Neural cell (in vitro differentiated cells): ENCODE data around the gene AMZ1.

ENCODE experiments used
- EP300 ChIP-seq: fragments of 450-650 bp; conservative IDR thresholded peaks from 2 replicates; pipeline ENCODE4 v1.6.1; 2014; ENCODE audit warnings: antibody characterized with exemption, mild to moderate bottlenecking, moderate library complexity; ENCODE audit not compliant: poor library complexity, severe bottlenecking
- EZH2 ChIP-seq: fragments of 200-600, 300-800 bp; shearing (Covaris generic), sonication (generic); IDR thresholded peaks from 2 replicates; pipeline ENCODE4 v1.6.1; 2014; ENCODE audit warnings: antibody characterized with exemption, low read length, borderline replicate concordance, mild to moderate bottlenecking; ENCODE audit not compliant: insufficient read depth, poor library complexity, severe bottlenecking
- MXI1 ChIP-seq: fragments of 450-650 bp; conservative IDR thresholded peaks from 2 replicates; pipeline ENCODE4 v1.6.1; 2014; ENCODE audit warnings: antibody characterized with exemption, mild to moderate bottlenecking; ENCODE audit not compliant: poor library complexity, severe bottlenecking
- POLR2AphosphoS5 ChIP-seq: IDR thresholded peaks from 2 replicates; pipeline ENCODE4 v1.6.1; 2012
- RAD21 ChIP-seq: fragments of 450-650 bp; conservative IDR thresholded peaks from 2 replicates; pipeline ENCODE4 v1.6.1; 2014; ENCODE audit warnings: antibody characterized with exemption, mild to moderate bottlenecking, moderate library complexity
- SMC3 ChIP-seq: fragments of 450-650 bp; conservative IDR thresholded peaks from 2 replicates; pipeline ENCODE4 v1.6.1; 2014; ENCODE audit warnings: antibody characterized with exemption, mild to moderate bottlenecking, moderate library complexity; ENCODE audit not compliant: poor library complexity
- TF ChIP-seq, protein P1 (sequence below): fragments of 450-650 bp; IDR thresholded peaks from 2 replicates; pipeline ENCODE4 v1.5.1; 2014; ENCODE audit warnings: antibody characterized with exemption, mild to moderate bottlenecking, moderate library complexity; ENCODE audit not compliant: poor library complexity, severe bottlenecking
- TF ChIP-seq, protein P2 (sequence below): IDR thresholded peaks from 2 replicates; pipeline ENCODE4 v1.6.1; 2012; ENCODE audit warnings: borderline replicate concordance

DNA sequence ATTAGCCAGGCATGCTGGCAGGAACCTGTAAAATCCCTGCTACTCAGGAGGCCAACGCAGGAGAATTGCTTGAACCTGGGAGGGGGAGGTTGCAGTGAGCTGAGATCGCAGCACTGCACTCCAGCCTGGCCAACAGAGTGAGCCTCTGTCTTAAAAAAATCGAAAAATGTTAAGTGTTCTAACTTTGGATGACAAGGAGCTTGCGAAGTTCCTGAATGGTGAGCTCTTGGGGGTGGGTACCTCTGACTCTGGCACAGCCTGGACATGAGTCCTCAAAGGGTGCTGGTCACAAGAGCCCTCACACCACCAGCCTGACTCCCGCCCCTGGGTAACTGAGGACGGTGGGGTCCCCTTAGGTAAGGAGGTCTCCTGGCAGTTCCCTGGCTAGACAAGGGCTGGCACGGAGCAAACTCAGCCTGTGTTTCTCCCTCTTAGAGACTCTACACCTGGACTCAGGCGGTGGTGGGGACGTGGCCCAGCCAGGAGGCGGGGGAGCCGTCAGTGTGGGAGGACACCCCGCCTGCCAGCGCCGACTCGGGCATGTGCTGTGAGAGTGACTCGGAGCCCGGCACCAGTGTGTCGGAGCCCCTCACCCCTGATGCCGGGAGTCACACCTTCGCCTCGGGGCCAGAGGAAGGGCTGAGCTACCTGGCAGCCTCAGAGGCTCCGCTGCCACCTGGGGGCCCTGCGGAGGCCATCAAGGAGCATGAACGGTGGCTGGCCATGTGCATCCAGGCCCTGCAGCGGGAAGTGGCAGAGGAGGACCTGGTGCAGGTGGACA is 24.1 kb downstream of the AMZ1 start:
- TF ChIP-seq, protein P1, sequence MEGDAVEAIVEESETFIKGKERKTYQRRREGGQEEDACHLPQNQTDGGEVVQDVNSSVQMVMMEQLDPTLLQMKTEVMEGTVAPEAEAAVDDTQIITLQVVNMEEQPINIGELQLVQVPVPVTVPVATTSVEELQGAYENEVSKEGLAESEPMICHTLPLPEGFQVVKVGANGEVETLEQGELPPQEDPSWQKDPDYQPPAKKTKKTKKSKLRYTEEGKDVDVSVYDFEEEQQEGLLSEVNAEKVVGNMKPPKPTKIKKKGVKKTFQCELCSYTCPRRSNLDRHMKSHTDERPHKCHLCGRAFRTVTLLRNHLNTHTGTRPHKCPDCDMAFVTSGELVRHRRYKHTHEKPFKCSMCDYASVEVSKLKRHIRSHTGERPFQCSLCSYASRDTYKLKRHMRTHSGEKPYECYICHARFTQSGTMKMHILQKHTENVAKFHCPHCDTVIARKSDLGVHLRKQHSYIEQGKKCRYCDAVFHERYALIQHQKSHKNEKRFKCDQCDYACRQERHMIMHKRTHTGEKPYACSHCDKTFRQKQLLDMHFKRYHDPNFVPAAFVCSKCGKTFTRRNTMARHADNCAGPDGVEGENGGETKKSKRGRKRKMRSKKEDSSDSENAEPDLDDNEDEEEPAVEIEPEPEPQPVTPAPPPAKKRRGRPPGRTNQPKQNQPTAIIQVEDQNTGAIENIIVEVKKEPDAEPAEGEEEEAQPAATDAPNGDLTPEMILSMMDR = no peak
- TF ChIP-seq RAD21 = no peak
- no peak for TF ChIP-seq EP300
- TF ChIP-seq POLR2AphosphoS5 = no peak
- no peak for TF ChIP-seq SMC3
- TF ChIP-seq, protein P2, sequence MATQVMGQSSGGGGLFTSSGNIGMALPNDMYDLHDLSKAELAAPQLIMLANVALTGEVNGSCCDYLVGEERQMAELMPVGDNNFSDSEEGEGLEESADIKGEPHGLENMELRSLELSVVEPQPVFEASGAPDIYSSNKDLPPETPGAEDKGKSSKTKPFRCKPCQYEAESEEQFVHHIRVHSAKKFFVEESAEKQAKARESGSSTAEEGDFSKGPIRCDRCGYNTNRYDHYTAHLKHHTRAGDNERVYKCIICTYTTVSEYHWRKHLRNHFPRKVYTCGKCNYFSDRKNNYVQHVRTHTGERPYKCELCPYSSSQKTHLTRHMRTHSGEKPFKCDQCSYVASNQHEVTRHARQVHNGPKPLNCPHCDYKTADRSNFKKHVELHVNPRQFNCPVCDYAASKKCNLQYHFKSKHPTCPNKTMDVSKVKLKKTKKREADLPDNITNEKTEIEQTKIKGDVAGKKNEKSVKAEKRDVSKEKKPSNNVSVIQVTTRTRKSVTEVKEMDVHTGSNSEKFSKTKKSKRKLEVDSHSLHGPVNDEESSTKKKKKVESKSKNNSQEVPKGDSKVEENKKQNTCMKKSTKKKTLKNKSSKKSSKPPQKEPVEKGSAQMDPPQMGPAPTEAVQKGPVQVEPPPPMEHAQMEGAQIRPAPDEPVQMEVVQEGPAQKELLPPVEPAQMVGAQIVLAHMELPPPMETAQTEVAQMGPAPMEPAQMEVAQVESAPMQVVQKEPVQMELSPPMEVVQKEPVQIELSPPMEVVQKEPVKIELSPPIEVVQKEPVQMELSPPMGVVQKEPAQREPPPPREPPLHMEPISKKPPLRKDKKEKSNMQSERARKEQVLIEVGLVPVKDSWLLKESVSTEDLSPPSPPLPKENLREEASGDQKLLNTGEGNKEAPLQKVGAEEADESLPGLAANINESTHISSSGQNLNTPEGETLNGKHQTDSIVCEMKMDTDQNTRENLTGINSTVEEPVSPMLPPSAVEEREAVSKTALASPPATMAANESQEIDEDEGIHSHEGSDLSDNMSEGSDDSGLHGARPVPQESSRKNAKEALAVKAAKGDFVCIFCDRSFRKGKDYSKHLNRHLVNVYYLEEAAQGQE = no peak
- TF ChIP-seq MXI1 = no peak
- TF ChIP-seq EZH2 = no peak
